WTC11 (cell line): Measurements from ENCODE around the gene TTC14. TPM values are rescaled to one million over a fixed set of nuclear protein-coding genes. Genes with fewer than 3 reads are reported as not detected.

Source experiments
- ATAC-seq: fragments of 200-7000 bp; cut with Tn5 transposase; 2 replicates; pipeline ENCODE4 v1.10.0; 2021; ENCODE audit warnings: mild to moderate bottlenecking, moderate library complexity
- CTCF ChIA-PET: fragments of 300-600 bp; sonication (Branson Sonifier 250); formaldehyde crosslinking; loops from one replicate; lab custom pipeline; 2021; ENCODE audit warnings: antibody characterized with exemption; lab: Charles Lee
- POLR2A ChIA-PET: fragments of 350-600 bp; sonication (Branson Sonifier 250); formaldehyde crosslinking; loops from one replicate; lab custom pipeline; 2021; ENCODE audit warnings: antibody characterized with exemption; lab: Charles Lee
- DNase-seq: peaks from one replicate; pipeline ENCODE4 v3.0.0; 2021; ENCODE audit warnings: low spot score
- H3K27ac Mint-ChIP-seq: 2 replicates; pipeline ENCODE4 v1.8.0; 2021; ENCODE audit warnings: mixed read lengths
- H3K27me3 Mint-ChIP-seq: 2 replicates; pipeline ENCODE4 v1.8.0; 2021; ENCODE audit warnings: low read depth, mild to moderate bottlenecking, moderate library complexity, mixed read lengths
- H3K36me3 Mint-ChIP-seq: 2 replicates; pipeline ENCODE4 v1.8.0; 2021; ENCODE audit warnings: mixed read lengths
- H3K4me1 Mint-ChIP-seq: 2 replicates; pipeline ENCODE4 v1.8.0; 2022; ENCODE audit warnings: mixed read lengths
- H3K4me3 Mint-ChIP-seq: 2 replicates; pipeline ENCODE4 v1.8.0; 2021; ENCODE audit warnings: mild to moderate bottlenecking, moderate library complexity, mixed read lengths
- H3K9me3 Mint-ChIP-seq: 2 replicates; pipeline ENCODE4 v1.8.0; 2021; ENCODE audit warnings: mixed read lengths
- AR ChIP-seq: fragments of 250-450 bp; sonication (Bioruptor Pico); IDR thresholded peaks from 2 replicates; pipeline ENCODE4 v1.9.0; 2021; ENCODE audit warnings: mild to moderate bottlenecking
- CREB1 ChIP-seq: sonication (generic); formaldehyde crosslinking; IDR thresholded peaks from 2 replicates; pipeline ENCODE4 v1.8.0; 2023; ENCODE audit warnings: mild to moderate bottlenecking, missing genetic modification reagents
- FOXJ3 ChIP-seq: sonication (generic); formaldehyde crosslinking; IDR thresholded peaks from 2 replicates; pipeline ENCODE4 v1.9.0; 2021; ENCODE audit warnings: missing genetic modification reagents, mild to moderate bottlenecking, borderline replicate concordance
- GABPB1 ChIP-seq: sonication (generic); formaldehyde crosslinking; IDR thresholded peaks from 2 replicates; pipeline ENCODE4 v1.8.1; 2023; ENCODE audit warnings: mild to moderate bottlenecking, missing genetic modification reagents
- NR2C2 ChIP-seq: sonication (generic); formaldehyde crosslinking; IDR thresholded peaks from 2 replicates; pipeline ENCODE4 v1.8.0; 2022; ENCODE audit warnings: mild to moderate bottlenecking, missing genetic modification reagents
- RELA ChIP-seq: sonication (generic); formaldehyde crosslinking; IDR thresholded peaks from 2 replicates; pipeline ENCODE4 v1.8.1; 2022; ENCODE audit warnings: missing genetic modification reagents, mild to moderate bottlenecking, borderline replicate concordance
- SP1 ChIP-seq: sonication (generic); formaldehyde crosslinking; conservative IDR thresholded peaks from 2 replicates; pipeline ENCODE4 v1.8.1; 2022; ENCODE audit warnings: missing genetic modification reagents
- USF2 ChIP-seq: sonication (generic); formaldehyde crosslinking; IDR thresholded peaks from 2 replicates; pipeline ENCODE4 v1.8.1; 2023; ENCODE audit warnings: mild to moderate bottlenecking, missing genetic modification reagents, moderate library complexity
- ZBTB43 ChIP-seq: sonication (generic); formaldehyde crosslinking; IDR thresholded peaks from 2 replicates; pipeline ENCODE4 v1.8.1; 2023; ENCODE audit warnings: mild to moderate bottlenecking, missing genetic modification reagents
- ZNF263 ChIP-seq: sonication (generic); formaldehyde crosslinking; IDR thresholded peaks from 2 replicates; pipeline ENCODE4 v1.8.1; 2022; ENCODE audit warnings: low read depth, mild to moderate bottlenecking, moderate library complexity, missing genetic modification reagents
- ZNF396 ChIP-seq: fragments of 250-450 bp; sonication (Bioruptor Pico); IDR thresholded peaks from 2 replicates; pipeline ENCODE4 v1.8.0; 2021; ENCODE audit warnings: mild to moderate bottlenecking, moderate library complexity, borderline replicate concordance
- ZNF425 ChIP-seq: fragments of 250-450 bp; sonication (Bioruptor Pico); conservative IDR thresholded peaks from 2 replicates; pipeline ENCODE4 v1.9.0; 2021; ENCODE audit warnings: mild to moderate bottlenecking
- ZNF532 ChIP-seq: fragments of 250-450 bp; sonication (Bioruptor Pico); IDR thresholded peaks from 2 replicates; pipeline ENCODE4 v1.9.0; 2021; ENCODE audit warnings: mild to moderate bottlenecking, borderline replicate concordance
- total RNA-seq: library from RNA; stranded (reverse); gene quantifications from 3 replicates; pipeline ENCODE4 v1.2.3, GENCODE V29; 2021
- TF ChIP-seq, protein P1 (sequence below): sonication (generic); formaldehyde crosslinking; IDR thresholded peaks from 2 replicates; pipeline ENCODE4 v1.8.0; 2023; ENCODE audit warnings: mild to moderate bottlenecking, missing genetic modification reagents
- TF ChIP-seq, protein P2 (sequence below): fragments of 250-450 bp; sonication (Bioruptor Pico); IDR thresholded peaks from 2 replicates; pipeline ENCODE4 v1.9.0; 2021; ENCODE audit warnings: mild to moderate bottlenecking
- TF ChIP-seq, protein P3 (sequence below): sonication (generic); formaldehyde crosslinking; IDR thresholded peaks from 2 replicates; pipeline ENCODE4 v1.8.0; 2022; ENCODE audit warnings: missing genetic modification reagents

The TTC14 gene
- total RNA-seq, 1 experiment from 2014 or later, result 26.0 TPM

- H3K36me3 Mint-ChIP-seq, result peaks cover 48% of the 10 kb centered on the region
- CTCF ChIA-PET, result no interaction called here
- no peaks in the 10 kb centered on the region for H3K9me3 Mint-ChIP-seq
- H3K27me3 Mint-ChIP-seq, result no peaks in the 10 kb centered on the region
- H3K4me3 Mint-ChIP-seq, result no peak overlapping the region
- ATAC-seq, result no peak
- TF ChIP-seq NR2C2 (no peak), ZNF532 (CRISPR knock-in tag) (no peak), GABPB1 (no peak), AR (no peak), ZNF396 (CRISPR knock-in tag) (no peak)
- TF ChIP-seq, protein P1, sequence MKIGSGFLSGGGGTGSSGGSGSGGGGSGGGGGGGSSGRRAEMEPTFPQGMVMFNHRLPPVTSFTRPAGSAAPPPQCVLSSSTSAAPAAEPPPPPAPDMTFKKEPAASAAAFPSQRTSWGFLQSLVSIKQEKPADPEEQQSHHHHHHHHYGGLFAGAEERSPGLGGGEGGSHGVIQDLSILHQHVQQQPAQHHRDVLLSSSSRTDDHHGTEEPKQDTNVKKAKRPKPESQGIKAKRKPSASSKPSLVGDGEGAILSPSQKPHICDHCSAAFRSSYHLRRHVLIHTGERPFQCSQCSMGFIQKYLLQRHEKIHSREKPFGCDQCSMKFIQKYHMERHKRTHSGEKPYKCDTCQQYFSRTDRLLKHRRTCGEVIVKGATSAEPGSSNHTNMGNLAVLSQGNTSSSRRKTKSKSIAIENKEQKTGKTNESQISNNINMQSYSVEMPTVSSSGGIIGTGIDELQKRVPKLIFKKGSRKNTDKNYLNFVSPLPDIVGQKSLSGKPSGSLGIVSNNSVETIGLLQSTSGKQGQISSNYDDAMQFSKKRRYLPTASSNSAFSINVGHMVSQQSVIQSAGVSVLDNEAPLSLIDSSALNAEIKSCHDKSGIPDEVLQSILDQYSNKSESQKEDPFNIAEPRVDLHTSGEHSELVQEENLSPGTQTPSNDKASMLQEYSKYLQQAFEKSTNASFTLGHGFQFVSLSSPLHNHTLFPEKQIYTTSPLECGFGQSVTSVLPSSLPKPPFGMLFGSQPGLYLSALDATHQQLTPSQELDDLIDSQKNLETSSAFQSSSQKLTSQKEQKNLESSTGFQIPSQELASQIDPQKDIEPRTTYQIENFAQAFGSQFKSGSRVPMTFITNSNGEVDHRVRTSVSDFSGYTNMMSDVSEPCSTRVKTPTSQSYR (CRISPR knock-in tag), result no peak
- TF ChIP-seq, all 79 proteins: peak for 0
- no peak for DNase-seq
- no peak overlapping the region for H3K27ac Mint-ChIP-seq
- no peaks in the 10 kb centered on the region for H3K4me1 Mint-ChIP-seq
- POLR2A ChIA-PET, result no interaction called here
These were observed 9.0 kb downstream of the TTC14 start for GRCh38 chr3:180611006-180611405.

GRCh38 chr3:180612364-180612763 is 10.4 kb downstream of the TTC14 start:
- no peaks in the 10 kb centered on the region for H3K4me1 Mint-ChIP-seq
- POLR2A ChIA-PET, result no interaction called here
- ATAC-seq, result no peak
- TF ChIP-seq, protein P2, sequence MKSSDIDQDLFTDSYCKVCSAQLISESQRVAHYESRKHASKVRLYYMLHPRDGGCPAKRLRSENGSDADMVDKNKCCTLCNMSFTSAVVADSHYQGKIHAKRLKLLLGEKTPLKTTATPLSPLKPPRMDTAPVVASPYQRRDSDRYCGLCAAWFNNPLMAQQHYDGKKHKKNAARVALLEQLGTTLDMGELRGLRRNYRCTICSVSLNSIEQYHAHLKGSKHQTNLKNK (CRISPR knock-in tag), result no peak
- TF ChIP-seq RELA (CRISPR knock-in tag), result no peak
- TF ChIP-seq SP1 (CRISPR knock-in tag), result no peak
- no peak for TF ChIP-seq USF2 (CRISPR knock-in tag)
- TF ChIP-seq, protein P3, sequence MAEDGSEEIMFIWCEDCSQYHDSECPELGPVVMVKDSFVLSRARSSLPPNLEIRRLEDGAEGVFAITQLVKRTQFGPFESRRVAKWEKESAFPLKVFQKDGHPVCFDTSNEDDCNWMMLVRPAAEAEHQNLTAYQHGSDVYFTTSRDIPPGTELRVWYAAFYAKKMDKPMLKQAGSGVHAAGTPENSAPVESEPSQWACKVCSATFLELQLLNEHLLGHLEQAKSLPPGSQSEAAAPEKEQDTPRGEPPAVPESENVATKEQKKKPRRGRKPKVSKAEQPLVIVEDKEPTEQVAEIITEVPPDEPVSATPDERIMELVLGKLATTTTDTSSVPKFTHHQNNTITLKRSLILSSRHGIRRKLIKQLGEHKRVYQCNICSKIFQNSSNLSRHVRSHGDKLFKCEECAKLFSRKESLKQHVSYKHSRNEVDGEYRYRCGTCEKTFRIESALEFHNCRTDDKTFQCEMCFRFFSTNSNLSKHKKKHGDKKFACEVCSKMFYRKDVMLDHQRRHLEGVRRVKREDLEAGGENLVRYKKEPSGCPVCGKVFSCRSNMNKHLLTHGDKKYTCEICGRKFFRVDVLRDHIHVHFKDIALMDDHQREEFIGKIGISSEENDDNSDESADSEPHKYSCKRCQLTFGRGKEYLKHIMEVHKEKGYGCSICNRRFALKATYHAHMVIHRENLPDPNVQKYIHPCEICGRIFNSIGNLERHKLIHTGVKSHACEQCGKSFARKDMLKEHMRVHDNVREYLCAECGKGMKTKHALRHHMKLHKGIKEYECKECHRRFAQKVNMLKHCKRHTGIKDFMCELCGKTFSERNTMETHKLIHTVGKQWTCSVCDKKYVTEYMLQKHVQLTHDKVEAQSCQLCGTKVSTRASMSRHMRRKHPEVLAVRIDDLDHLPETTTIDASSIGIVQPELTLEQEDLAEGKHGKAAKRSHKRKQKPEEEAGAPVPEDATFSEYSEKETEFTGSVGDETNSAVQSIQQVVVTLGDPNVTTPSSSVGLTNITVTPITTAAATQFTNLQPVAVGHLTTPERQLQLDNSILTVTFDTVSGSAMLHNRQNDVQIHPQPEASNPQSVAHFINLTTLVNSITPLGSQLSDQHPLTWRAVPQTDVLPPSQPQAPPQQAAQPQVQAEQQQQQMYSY (CRISPR knock-in tag), result no peak
- TF ChIP-seq ZNF396 (CRISPR knock-in tag), result no peak
- no peak for TF ChIP-seq CREB1
- no peak for TF ChIP-seq ZNF263 (CRISPR knock-in tag)
- TF ChIP-seq FOXJ3 (CRISPR knock-in tag), result no peak
- TF ChIP-seq ZNF425 (CRISPR knock-in tag), result no peak
- TF ChIP-seq ZBTB43 (CRISPR knock-in tag), result no peak

More at GRCh38 chr3:180612364-180612763, 10.4 kb downstream of the TTC14 start:
- no peak overlapping the region for H3K4me3 Mint-ChIP-seq
- H3K36me3 Mint-ChIP-seq, result peaks cover 36% of the 10 kb centered on the region
- DNase-seq, result no peak
- CTCF ChIA-PET, result no interaction called here
- no peak overlapping the region for H3K27ac Mint-ChIP-seq
- H3K27me3 Mint-ChIP-seq, result no peaks in the 10 kb centered on the region
- H3K9me3 Mint-ChIP-seq, result no peaks in the 10 kb centered on the region
